ENCODE measurements around the gene SCUBE1. TPM values are rescaled to one million over a fixed set of nuclear protein-coding genes. Genes with fewer than 3 reads are reported as not detected.
A peak's percentile ranks its signal among the peaks of the same experiment; 100 is the strongest.

SCUBE1 gene
- polyA plus RNA-seq, 1 of the 3 experiments (the other 2 are of a cell fraction), result 0.56 TPM

DNA sequence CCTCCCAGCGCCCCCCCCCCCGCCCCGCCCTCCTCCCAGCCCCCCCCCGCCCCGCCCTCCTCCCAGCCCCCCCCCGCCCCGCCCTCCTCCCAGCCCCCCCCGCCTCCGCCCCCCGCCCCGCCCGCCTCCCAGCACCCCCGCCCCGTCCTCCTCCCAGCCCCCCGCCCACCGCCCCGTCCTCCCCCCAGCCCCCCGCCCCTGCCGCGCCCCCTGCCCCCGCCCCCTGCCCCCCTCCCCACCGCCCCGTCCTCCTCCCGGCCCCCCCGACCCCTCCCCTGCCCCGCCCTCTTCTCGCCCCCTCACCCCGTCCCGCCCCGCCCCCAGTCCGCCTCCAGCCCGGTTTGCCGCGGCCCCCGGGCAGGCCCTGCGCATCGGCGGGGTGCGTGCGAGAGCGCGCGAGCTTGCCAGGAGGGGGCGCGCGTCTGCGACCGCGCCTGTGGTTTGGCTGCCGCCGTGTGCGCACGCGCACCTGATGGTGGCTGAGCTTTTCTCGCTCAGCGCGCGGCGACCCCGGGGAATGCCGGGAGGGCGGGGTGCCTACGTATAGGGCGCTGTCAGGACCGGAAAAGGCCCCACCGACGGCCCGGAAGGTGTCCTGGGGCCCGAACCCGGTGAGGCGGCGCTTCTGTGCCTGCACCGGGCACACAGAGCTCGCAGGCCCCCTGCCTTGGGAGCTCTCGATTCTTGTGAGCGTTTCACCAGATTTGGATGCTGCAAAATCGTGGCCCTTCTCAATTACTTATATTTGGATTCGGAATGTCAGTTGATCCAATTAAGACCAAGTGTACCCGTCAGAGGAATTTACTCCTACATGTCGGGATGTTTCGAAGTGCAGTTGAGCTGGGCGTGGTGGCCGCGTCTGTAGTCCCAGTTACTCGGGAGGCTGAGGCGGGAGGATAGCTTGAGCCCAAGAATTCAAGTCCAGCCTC, 155.7 kb downstream of the SCUBE1 start:
- Histone ChIP-seq H3K79me2 (ENCODE audit: insufficient read depth) (peaks cover 2% of the 10 kb centered on the region; the same call in 1 of the 2 replicates), H3K9me2 (no peaks in the 10 kb centered on the region), H4K20me1 (ENCODE audit: insufficient read depth) (no peaks in the 10 kb centered on the region), H3K9me3 (no peaks in the 10 kb centered on the region), H2AFZ (ENCODE audit: low read depth) (peak overlapping the region; percentile 90; the same call in 1 of the 2 replicates), H3K4me3 (ENCODE audit: low read depth in 2 of 2, low read length in 1 of 2) (peak overlapping the region; percentile 41 to 60), H3K4me2 (peak overlapping the region; percentile 74), H3K4me1 (ENCODE audit: control insufficient read depth in 1 of 2, insufficient read depth in 2 of 2, low read depth in 1 of 2, low read length in 1 of 2) (peaks cover 0 to 10% of the 10 kb centered on the region in 2 experiments; a peak in 1 of 4 replicates), H3K27ac (ENCODE audit: low read depth in 2 of 2, low read length in 1 of 2) (peak overlapping the region; percentile 69 to 80), H3K9ac (peak overlapping the region; percentile 54; the same call in 1 of the 2 replicates), H3K36me3 (replicated peaks in 1 of 2; ENCODE audit: control insufficient read depth in 1 of 2, insufficient read depth in 2 of 2, low read length in 1 of 2) (peaks cover 0 to under 1% of the 10 kb centered on the region in 2 experiments), H3K27me3 (ENCODE audit: insufficient read depth) (no peaks in the 10 kb centered on the region), H3F3A (replicated peaks; ENCODE audit: insufficient read depth) (peaks cover 4% of the 10 kb centered on the region)
- ChIA-PET CTCF (interaction anchor here (1.1 to 1.3 kb wide), 5 partner anchors 13 to 158 kb away, joined by 3 to 6 read pairs (median 4); no protein-coding TSS in a partner anchor), POLR2A (interaction anchor here (0.6 to 1.0 kb wide), 6 partner anchors 8 to 1144 kb away, joined by 3 to 4 read pairs (median 3); no protein-coding TSS in a partner anchor)
- WGBS (ENCODE audit: low lambda C conversion rate), result 3% methylated on average over 7 of the region's 86 CpGs
- TF ChIP-seq YY1 (IDR thresholded peaks at IDR 0.05; ENCODE audit: low read depth), result 0 out of 2 replicates have a peak, but pooled peaks have one; percentile 29
- TF ChIP-seq TAF1 (IDR thresholded peaks at IDR 0.05; ENCODE audit: borderline replicate concordance, low read depth, low read length), result peak; percentile 46; the same call in 1 of the 2 replicates
- peak; percentile 53 for TF ChIP-seq CHD2 (IDR thresholded peaks at IDR 0.05; ENCODE audit: low read length, partially characterized antibody)
- no peak for TF ChIP-seq RAD21 (IDR thresholded peaks at IDR 0.05; ENCODE audit: low read length)
- TF ChIP-seq MXI1 (IDR thresholded peaks at IDR 0.05; ENCODE audit: low read depth, low read length), result no peak
- TF ChIP-seq, protein P1, sequence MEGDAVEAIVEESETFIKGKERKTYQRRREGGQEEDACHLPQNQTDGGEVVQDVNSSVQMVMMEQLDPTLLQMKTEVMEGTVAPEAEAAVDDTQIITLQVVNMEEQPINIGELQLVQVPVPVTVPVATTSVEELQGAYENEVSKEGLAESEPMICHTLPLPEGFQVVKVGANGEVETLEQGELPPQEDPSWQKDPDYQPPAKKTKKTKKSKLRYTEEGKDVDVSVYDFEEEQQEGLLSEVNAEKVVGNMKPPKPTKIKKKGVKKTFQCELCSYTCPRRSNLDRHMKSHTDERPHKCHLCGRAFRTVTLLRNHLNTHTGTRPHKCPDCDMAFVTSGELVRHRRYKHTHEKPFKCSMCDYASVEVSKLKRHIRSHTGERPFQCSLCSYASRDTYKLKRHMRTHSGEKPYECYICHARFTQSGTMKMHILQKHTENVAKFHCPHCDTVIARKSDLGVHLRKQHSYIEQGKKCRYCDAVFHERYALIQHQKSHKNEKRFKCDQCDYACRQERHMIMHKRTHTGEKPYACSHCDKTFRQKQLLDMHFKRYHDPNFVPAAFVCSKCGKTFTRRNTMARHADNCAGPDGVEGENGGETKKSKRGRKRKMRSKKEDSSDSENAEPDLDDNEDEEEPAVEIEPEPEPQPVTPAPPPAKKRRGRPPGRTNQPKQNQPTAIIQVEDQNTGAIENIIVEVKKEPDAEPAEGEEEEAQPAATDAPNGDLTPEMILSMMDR (IDR thresholded peaks at IDR 0.05), result peak; percentile 42
- TF ChIP-seq NRF1 (IDR thresholded peaks at IDR 0.05; ENCODE audit: low read depth, low read length), result peak; percentile 72
- peak; percentile 72 for TF ChIP-seq POLR2AphosphoS5 (IDR thresholded peaks at IDR 0.05; ENCODE audit: low read depth, low read length)
- TF ChIP-seq SMC3 (IDR thresholded peaks at IDR 0.05; ENCODE audit: low read depth, low read length), result peak; percentile 24; the same call in 1 of the 2 replicates
- TF ChIP-seq GABPA (IDR thresholded peaks at IDR 0.05; ENCODE audit: low read depth), result peak; percentile 84
- TF ChIP-seq ZBTB33 (IDR thresholded peaks at IDR 0.05; ENCODE audit: borderline replicate concordance, low read depth), result no peak
- TF ChIP-seq RFX5 (IDR thresholded peaks at IDR 0.05; ENCODE audit: low read length), result no peak
- peak; percentile 42; the same call in 1 of the 2 replicates for TF ChIP-seq MAX (IDR thresholded peaks at IDR 0.05; ENCODE audit: low read depth)
- DNase-seq, result peak; percentile 92

Data from SK-N-SH (cell line).